Astrocyte (in vitro differentiated cells and primary cell): ENCODE data around the gene PRIMA1. TPM values are rescaled to one million over a fixed set of nuclear protein-coding genes. Genes with fewer than 3 reads are reported as not detected.

Experiments
- DNase-seq: peaks from one replicate; pipeline ENCODE4 v3.0.0-alpha.2; 2010; ENCODE audit warnings: low read depth
- FAIRE-seq: peaks from 2 replicates; lab custom pipeline; 2011; peaks lifted over from hg19 to GRCh38; lab: Jason Lieb, UNC
- H2AFZ ChIP-seq: 2 replicates; pipeline ENCODE4 v1.6.0; 2012; ENCODE audit warnings: low read depth, low read length, inconsistent platforms
- H3K27ac ChIP-seq: 2 replicates; pipeline ENCODE4 v1.5.1; 2011; ENCODE audit warnings: low read depth, low read length, inconsistent platforms
- H3K27me3 ChIP-seq: 2 replicates; pipeline ENCODE4 v1.6.0; 2011; ENCODE audit warnings: low read length, inconsistent platforms; ENCODE audit not compliant: insufficient read depth
- H3K36me3 ChIP-seq: 2 replicates; pipeline ENCODE4 v1.5.1; 2011; ENCODE audit warnings: low read length, inconsistent platforms; ENCODE audit not compliant: insufficient read depth
- H3K4me1 ChIP-seq: 2 replicates; pipeline ENCODE4 v1.5.1; 2011; ENCODE audit warnings: low read length, inconsistent platforms; ENCODE audit not compliant: insufficient read depth
- H3K4me2 ChIP-seq: 2 replicates; pipeline ENCODE4 v1.6.0; 2012; ENCODE audit warnings: low read length, inconsistent platforms
- H3K4me3 ChIP-seq: 2 replicates; pipeline ENCODE4 v1.5.1; 2011; ENCODE audit warnings: low read depth, mild to moderate bottlenecking, low read length, inconsistent platforms; ENCODE audit not compliant: insufficient read depth
- H3K79me2 ChIP-seq: 2 replicates; pipeline ENCODE4 v1.6.0; 2012; ENCODE audit warnings: mild to moderate bottlenecking, low read length, inconsistent platforms; ENCODE audit not compliant: insufficient read depth
- H3K9ac ChIP-seq: 2 replicates; pipeline ENCODE4 v1.6.0; 2012; ENCODE audit warnings: mild to moderate bottlenecking, low read length, inconsistent platforms
- H3K9me3 ChIP-seq: 2 replicates; pipeline ENCODE4 v1.5.1; 2012; ENCODE audit warnings: low read depth, mild to moderate bottlenecking, low read length, inconsistent platforms; ENCODE audit not compliant: insufficient read depth
- H4K20me1 ChIP-seq: 2 replicates; pipeline ENCODE4 v1.6.0; 2012; ENCODE audit warnings: low read length, inconsistent platforms; ENCODE audit not compliant: insufficient read depth
- H3K27ac Mint-ChIP-seq: one replicate; pipeline ENCODE4 v1.8.0; 2021; ENCODE audit warnings: mild to moderate bottlenecking, mixed read lengths; ENCODE audit not compliant: unreplicated experiment
- H3K27me3 Mint-ChIP-seq: one replicate; pipeline ENCODE4 v1.8.0; 2021; ENCODE audit warnings: low read depth, mixed read lengths; ENCODE audit not compliant: unreplicated experiment
- H3K36me3 Mint-ChIP-seq: one replicate; pipeline ENCODE4 v1.8.0; 2021; ENCODE audit warnings: low read depth, mixed read lengths; ENCODE audit not compliant: unreplicated experiment
- H3K4me1 Mint-ChIP-seq: one replicate; pipeline ENCODE4 v1.8.0; 2021; ENCODE audit warnings: low read depth, mixed read lengths; ENCODE audit not compliant: unreplicated experiment
- H3K4me3 Mint-ChIP-seq: one replicate; pipeline ENCODE4 v1.8.0; 2021; ENCODE audit warnings: mild to moderate bottlenecking, moderate library complexity, mixed read lengths; ENCODE audit not compliant: unreplicated experiment
- H3K9me3 Mint-ChIP-seq: one replicate; pipeline ENCODE4 v1.8.0; 2021; ENCODE audit warnings: mild to moderate bottlenecking, mixed read lengths; ENCODE audit not compliant: unreplicated experiment
- EZH2 ChIP-seq: IDR thresholded peaks from 2 replicates; pipeline ENCODE4 v1.6.1; 2012; ENCODE audit warnings: mild to moderate bottlenecking, low read length, inconsistent platforms; ENCODE audit not compliant: insufficient read depth
- total RNA-seq: library from RNA; stranded (reverse); gene quantifications from 2 replicates; pipeline ENCODE4 v1.2.1, GENCODE V29; 2021
- TF ChIP-seq, protein P1 (sequence below): IDR thresholded peaks from 2 replicates; pipeline ENCODE4 v1.5.1; 2011; ENCODE audit warnings: low read depth, mild to moderate bottlenecking, inconsistent platforms, low read length, moderate library complexity; ENCODE audit not compliant: insufficient read depth

The PRIMA1 gene
- total RNA-seq, 1 donor from 2014 or later = not detected

DNA sequence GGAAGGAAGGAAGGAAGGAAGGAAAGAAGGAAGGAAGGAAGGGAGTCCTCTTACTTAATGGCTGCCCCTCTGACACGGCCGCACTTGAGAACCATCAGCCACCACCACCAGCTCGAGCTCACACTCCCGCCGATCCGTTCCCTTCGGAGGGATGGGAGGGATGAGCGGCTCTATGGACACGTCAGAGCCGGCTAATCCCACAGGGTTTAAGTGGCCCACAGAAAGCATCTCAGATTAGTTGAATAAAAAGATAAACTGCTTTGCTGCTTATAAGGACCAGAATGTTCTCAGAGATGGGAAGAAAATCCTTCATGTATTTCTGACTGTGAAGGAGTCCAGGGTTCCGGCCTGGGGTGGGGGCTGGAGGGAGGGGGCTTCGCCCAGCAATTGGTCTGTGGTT lies 31.1 kb downstream of the PRIMA1 start:
- Histone ChIP-seq H3K4me1 (no peaks in the 10 kb centered on the region), H3K9ac (no peak overlapping the region), H3K27ac (no peak overlapping the region), H3K27me3 (no peaks in the 10 kb centered on the region), H3K4me3 (no peak overlapping the region), H3K4me2 (no peak overlapping the region), H4K20me1 (no peaks in the 10 kb centered on the region), H2AFZ (no peak overlapping the region), H3K79me2 (no peaks in the 10 kb centered on the region), H3K9me3 (peaks cover 6% of the 10 kb centered on the region), H3K36me3 (no peaks in the 10 kb centered on the region)
- no peaks in the 10 kb centered on the region for H3K36me3 Mint-ChIP-seq
- H3K9me3 Mint-ChIP-seq = peaks cover 3% of the 10 kb centered on the region
- no peak overlapping the region for H3K4me3 Mint-ChIP-seq
- FAIRE-seq (no peak), DNase-seq (no peak)
- no peaks in the 10 kb centered on the region for H3K4me1 Mint-ChIP-seq
- H3K27me3 Mint-ChIP-seq = peaks cover 31% of the 10 kb centered on the region
- TF ChIP-seq, protein P1, sequence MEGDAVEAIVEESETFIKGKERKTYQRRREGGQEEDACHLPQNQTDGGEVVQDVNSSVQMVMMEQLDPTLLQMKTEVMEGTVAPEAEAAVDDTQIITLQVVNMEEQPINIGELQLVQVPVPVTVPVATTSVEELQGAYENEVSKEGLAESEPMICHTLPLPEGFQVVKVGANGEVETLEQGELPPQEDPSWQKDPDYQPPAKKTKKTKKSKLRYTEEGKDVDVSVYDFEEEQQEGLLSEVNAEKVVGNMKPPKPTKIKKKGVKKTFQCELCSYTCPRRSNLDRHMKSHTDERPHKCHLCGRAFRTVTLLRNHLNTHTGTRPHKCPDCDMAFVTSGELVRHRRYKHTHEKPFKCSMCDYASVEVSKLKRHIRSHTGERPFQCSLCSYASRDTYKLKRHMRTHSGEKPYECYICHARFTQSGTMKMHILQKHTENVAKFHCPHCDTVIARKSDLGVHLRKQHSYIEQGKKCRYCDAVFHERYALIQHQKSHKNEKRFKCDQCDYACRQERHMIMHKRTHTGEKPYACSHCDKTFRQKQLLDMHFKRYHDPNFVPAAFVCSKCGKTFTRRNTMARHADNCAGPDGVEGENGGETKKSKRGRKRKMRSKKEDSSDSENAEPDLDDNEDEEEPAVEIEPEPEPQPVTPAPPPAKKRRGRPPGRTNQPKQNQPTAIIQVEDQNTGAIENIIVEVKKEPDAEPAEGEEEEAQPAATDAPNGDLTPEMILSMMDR = no peak
- TF ChIP-seq EZH2 = no peak
- H3K27ac Mint-ChIP-seq = peak overlapping the region; percentile 51

DNA sequence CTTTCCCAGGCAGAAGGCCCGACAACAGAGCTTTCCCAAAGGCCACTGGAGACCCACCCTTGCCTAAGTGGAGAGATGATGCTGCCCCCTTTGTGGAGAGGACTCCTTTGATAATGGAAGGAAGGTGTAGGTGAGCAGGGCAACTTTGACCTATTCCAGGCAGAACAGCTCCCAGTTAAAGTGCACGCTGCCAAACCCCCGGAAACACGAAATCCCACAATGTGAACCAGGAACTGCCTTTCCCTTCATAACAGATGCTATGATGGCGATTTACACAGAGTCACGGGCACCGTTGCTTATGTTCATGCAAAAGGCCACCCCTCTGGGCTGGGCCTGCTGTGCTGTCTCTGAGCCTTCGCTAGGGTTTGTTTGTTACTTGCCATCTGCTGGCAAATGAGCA lies 34.6 kb downstream of the PRIMA1 start:
- Histone ChIP-seq H3K9me3 (peaks cover 5% of the 10 kb centered on the region), H3K4me3 (no peak overlapping the region), H3K27ac (no peak overlapping the region), H3K9ac (no peak overlapping the region), H3K27me3 (no peaks in the 10 kb centered on the region), H3K36me3 (no peaks in the 10 kb centered on the region), H3K4me1 (no peaks in the 10 kb centered on the region), H2AFZ (no peak overlapping the region), H4K20me1 (no peaks in the 10 kb centered on the region), H3K79me2 (no peaks in the 10 kb centered on the region), H3K4me2 (no peak overlapping the region)
- no peak overlapping the region for H3K4me3 Mint-ChIP-seq
- TF ChIP-seq, protein P1 = no peak
- TF ChIP-seq EZH2 = no peak
- H3K4me1 Mint-ChIP-seq = no peaks in the 10 kb centered on the region
- H3K9me3 Mint-ChIP-seq = no peaks in the 10 kb centered on the region
- no peak overlapping the region for H3K27ac Mint-ChIP-seq
- H3K36me3 Mint-ChIP-seq = no peaks in the 10 kb centered on the region
- FAIRE-seq (no peak), DNase-seq (no peak)
- peaks cover 20% of the 10 kb centered on the region for H3K27me3 Mint-ChIP-seq

DNA sequence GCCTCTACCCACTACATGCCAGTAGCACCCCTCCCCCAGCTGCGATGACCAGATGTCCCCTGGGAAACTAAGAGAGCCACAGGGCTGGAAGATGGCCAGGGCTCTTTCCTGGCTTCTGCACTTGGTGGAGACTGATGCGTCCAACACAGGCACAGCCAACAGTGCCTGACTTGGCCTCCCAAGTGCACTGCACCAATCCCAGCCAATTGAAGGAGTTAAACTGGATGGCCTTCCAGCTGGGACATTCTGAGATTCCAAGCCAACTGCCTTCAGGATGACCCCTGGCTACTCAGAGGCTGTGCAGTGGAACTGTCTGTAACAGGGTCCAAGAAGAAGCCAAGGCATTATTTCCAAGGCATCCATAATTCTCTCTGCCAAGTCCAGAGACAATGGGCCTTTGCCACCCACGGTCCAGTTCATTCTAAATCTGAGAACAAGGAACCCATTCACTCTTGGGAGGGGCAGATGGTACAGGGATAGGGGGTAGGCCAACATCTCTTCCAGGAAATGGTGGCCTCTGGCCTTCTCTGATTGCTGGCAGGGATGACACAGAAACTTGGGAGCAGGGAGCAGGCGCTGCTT lies 35.2 kb downstream of the PRIMA1 start:
- Histone ChIP-seq H3K79me2 (no peaks in the 10 kb centered on the region), H3K27me3 (no peaks in the 10 kb centered on the region), H3K4me3 (no peak overlapping the region), H3K27ac (no peak overlapping the region), H3K4me1 (no peaks in the 10 kb centered on the region), H3K4me2 (no peak overlapping the region), H2AFZ (no peak overlapping the region), H3K9me3 (peaks cover 3% of the 10 kb centered on the region), H4K20me1 (no peaks in the 10 kb centered on the region), H3K36me3 (no peaks in the 10 kb centered on the region), H3K9ac (no peak overlapping the region)
- DNase-seq (no peak), FAIRE-seq (no peak)
- Mint-ChIP-seq H3K4me3 (no peak overlapping the region), H3K9me3 (no peaks in the 10 kb centered on the region), H3K36me3 (no peaks in the 10 kb centered on the region), H3K27ac (no peak overlapping the region), H3K4me1 (no peaks in the 10 kb centered on the region), H3K27me3 (peaks cover 20% of the 10 kb centered on the region)
- TF ChIP-seq, protein P1 = no peak
- TF ChIP-seq EZH2 = no peak
